CD4-positive, alpha-beta T cell treated with Interleukin-17A for 1 hour (primary cell): Measurements from ENCODE around the gene PIGR.
A peak's percentile ranks its signal among the peaks of the same experiment; 100 is the strongest.

Source experiments
- DNase-seq: peaks from one replicate; pipeline ENCODE4 v3.0.0-alpha.2; 2020

PIGR gene

GRCh38 chr1:206933333-206933945, 12.8 kb downstream of the PIGR start:
- peak; percentile 77 for DNase-seq

GRCh38 chr1:206932177-206932576, 14.1 kb downstream of the PIGR start:
- DNase-seq, result no peak

GRCh38 chr1:206931709-206932108, 14.6 kb downstream of the PIGR start:
- no peak for DNase-seq

- peak; percentile 43 for DNase-seq
Measured at GRCh38 chr1:206930210-206930798, 16.0 kb downstream of the PIGR start.

GRCh38 chr1:206929524-206929923, 16.7 kb downstream of the PIGR start:
- no peak for DNase-seq

GRCh38 chr1:206926286-206926685, 20.0 kb downstream of the PIGR start:
- DNase-seq, result no peak

- peak; percentile 80 for DNase-seq
Measured at GRCh38 chr1:206925106-206925736, 21.0 kb downstream of the PIGR start.

- peak; percentile 55 for DNase-seq
Measured at GRCh38 chr1:206924592-206925105, 21.6 kb downstream of the PIGR start.

GRCh38 chr1:206923961-206924557, 22.2 kb downstream of the PIGR start:
- peak; percentile 39 for DNase-seq

- peak; percentile 84 for DNase-seq
Measured at GRCh38 chr1:206923009-206923960, 23.0 kb downstream of the PIGR start.

GRCh38 chr1:206922524-206922923, 23.7 kb downstream of the PIGR start:
- no peak for DNase-seq

GRCh38 chr1:206921772-206922265, 24.4 kb downstream of the PIGR start, which contains the start of gene FCMR:
Gene FCMR (minus strand): TSS chr1:206921941. CDS start chr1:206921854, 87 bp downstream.
- peak; percentile 79 for DNase-seq

GRCh38 chr1:206918076-206918475, 28.2 kb downstream of the PIGR start:
- no peak for DNase-seq

GRCh38 chr1:206916000-206916709, 30.1 kb downstream of the PIGR start:
- no peak for DNase-seq

- DNase-seq, result no peak
Measured at GRCh38 chr1:206915030-206915735, 31.1 kb downstream of the PIGR start.

GRCh38 chr1:206913766-206914537, 32.3 kb downstream of the PIGR start:
- DNase-seq, result no peak

- peak; percentile 81 for DNase-seq
Measured at GRCh38 chr1:206912445-206913095, 33.7 kb downstream of the PIGR start.

GRCh38 chr1:206911064-206911663, 35.1 kb downstream of the PIGR start:
- DNase-seq, result peak; percentile 69

GRCh38 chr1:206909883-206910318, 36.4 kb downstream of the PIGR start:
- no peak for DNase-seq
